ENCODE measurements around the gene ANKRD37. TPM values are rescaled to one million over a fixed set of nuclear protein-coding genes. Genes with fewer than 3 reads are reported as not detected.
A peak's percentile ranks its signal among the peaks of the same experiment; 100 is the strongest.

Gene ANKRD37
- total RNA-seq, 1 donor from 2014 or later = 4.6 TPM

DNA sequence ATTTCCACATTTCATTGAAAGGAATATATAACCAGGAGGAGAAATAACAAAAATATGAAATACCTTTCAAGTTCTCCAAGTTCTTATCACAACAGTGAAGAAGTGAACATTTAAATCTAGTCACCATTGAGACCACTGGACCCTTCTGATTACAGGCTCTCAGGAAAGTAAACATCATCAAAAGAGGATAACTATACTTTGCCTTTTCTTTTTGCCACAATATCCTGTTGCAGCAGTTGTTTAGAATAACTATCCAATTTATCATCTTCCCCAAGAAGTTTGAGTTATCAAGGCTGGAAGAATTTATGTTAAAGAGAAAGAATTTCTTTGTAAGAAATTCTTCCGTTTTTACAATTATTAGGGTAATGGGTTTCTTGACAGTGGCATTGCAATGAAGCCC lies 4.5 kb upstream of the ANKRD37 start:
- Mint-ChIP-seq H3K27ac (ENCODE audit: unreplicated experiment) (no peak overlapping the region), H3K4me1 (ENCODE audit: low read depth, unreplicated experiment) (peaks cover 8% of the 10 kb centered on the region), H3K27me3 (ENCODE audit: unreplicated experiment) (peaks cover 9% of the 10 kb centered on the region), H3K9me3 (ENCODE audit: unreplicated experiment) (peaks cover 7% of the 10 kb centered on the region), H3K4me3 (ENCODE audit: unreplicated experiment) (no peak overlapping the region), H3K36me3 (ENCODE audit: unreplicated experiment) (no peaks in the 10 kb centered on the region)
- DNase-seq = no peak
- TF ChIP-seq, protein P1, sequence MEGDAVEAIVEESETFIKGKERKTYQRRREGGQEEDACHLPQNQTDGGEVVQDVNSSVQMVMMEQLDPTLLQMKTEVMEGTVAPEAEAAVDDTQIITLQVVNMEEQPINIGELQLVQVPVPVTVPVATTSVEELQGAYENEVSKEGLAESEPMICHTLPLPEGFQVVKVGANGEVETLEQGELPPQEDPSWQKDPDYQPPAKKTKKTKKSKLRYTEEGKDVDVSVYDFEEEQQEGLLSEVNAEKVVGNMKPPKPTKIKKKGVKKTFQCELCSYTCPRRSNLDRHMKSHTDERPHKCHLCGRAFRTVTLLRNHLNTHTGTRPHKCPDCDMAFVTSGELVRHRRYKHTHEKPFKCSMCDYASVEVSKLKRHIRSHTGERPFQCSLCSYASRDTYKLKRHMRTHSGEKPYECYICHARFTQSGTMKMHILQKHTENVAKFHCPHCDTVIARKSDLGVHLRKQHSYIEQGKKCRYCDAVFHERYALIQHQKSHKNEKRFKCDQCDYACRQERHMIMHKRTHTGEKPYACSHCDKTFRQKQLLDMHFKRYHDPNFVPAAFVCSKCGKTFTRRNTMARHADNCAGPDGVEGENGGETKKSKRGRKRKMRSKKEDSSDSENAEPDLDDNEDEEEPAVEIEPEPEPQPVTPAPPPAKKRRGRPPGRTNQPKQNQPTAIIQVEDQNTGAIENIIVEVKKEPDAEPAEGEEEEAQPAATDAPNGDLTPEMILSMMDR (IDR thresholded peaks at IDR 0.05; ENCODE audit: partially characterized antibody, unreplicated experiment) = no peak

DNA sequence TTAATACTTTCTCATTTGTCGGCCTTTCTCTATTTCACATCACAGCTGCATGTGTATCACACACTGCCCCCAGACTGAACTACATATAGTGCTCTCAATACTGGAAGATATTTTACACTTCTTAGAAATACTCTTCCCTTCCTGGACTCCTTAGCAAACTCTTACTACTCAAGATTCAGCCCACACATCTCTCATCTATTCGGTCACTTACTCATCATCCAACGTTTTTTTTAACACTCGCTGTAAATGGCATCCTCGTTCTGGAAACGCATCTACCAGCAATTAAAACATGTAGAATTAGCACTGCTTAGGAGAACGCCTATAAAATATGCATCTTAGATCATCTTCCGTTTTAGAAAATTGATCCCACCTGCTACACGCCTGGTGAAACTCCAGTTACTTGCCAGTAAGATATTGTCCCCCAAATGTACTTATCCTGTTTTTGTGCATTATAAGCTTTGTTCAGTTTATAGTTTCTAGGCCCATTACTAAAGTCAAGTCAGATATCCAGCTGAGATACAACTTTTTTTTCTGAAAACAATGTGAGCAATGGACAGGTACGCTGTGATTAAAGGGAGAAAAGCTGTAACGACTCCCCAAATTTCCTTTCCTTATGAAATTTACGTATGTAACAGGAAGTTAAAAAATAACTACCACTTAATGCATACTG lies 1.9 kb upstream of the ANKRD37 start:
- Mint-ChIP-seq H3K36me3 (ENCODE audit: unreplicated experiment) (no peaks in the 10 kb centered on the region), H3K4me3 (ENCODE audit: unreplicated experiment) (peak overlapping the region; percentile 12), H3K27ac (ENCODE audit: unreplicated experiment) (no peak overlapping the region), H3K27me3 (ENCODE audit: unreplicated experiment) (peaks cover 9% of the 10 kb centered on the region), H3K9me3 (ENCODE audit: unreplicated experiment) (peaks cover 7% of the 10 kb centered on the region), H3K4me1 (ENCODE audit: low read depth, unreplicated experiment) (peaks cover 8% of the 10 kb centered on the region)
- no peak for DNase-seq
- TF ChIP-seq, protein P1 (IDR thresholded peaks at IDR 0.05; ENCODE audit: partially characterized antibody, unreplicated experiment) = no peak

DNA sequence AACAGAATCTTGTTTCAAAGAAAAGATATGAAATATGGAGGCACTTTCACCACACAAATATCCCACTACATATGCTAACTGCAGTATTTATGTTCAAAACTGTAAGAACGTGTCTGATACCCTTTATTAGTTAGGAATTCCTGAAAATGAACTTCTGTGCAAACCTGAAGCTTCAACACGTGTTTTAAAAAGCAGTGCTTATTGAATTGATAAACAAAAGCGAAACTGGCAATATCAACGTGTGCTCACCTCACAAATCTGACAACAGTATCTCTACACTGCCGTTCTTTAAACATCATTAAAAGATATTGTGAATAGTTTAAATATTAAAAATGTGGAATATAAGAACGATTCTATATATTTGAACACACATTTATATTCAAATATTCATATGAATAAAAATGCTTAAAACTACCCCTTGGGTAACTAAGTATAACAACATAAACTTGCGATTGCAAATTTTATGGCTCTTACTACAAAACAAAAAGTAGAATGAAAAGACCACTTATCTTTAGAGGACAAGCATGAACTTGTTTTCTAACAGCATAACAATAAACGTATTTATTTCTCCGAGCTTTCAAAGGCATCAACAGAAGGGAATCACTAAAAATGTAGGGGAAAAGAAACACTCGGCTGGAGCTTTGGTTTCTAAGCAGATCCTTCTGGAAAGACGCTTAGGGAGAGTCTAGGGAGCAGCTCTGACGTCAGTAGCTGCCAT lies 1.2 kb upstream of the ANKRD37 start, which contains the start of gene LRP2BP:
TSS of gene LRP2BP (minus strand) at position 687 of the 718 bp plus-strand sequence. CDS start 17,738 bp downstream, outside the sequence.
- DNase-seq = no peak
- peak within 1 kb of the TSS; percentile 85 for H3K27ac Mint-ChIP-seq (ENCODE audit: unreplicated experiment)
- H3K27me3 Mint-ChIP-seq (ENCODE audit: unreplicated experiment) = peaks cover 9% of the 10 kb centered on the region
- H3K36me3 Mint-ChIP-seq (ENCODE audit: unreplicated experiment) = no peaks in the 10 kb centered on the region
- peaks cover 7% of the 10 kb centered on the region for H3K9me3 Mint-ChIP-seq (ENCODE audit: unreplicated experiment)
- peak within 1 kb of the TSS; percentile 88 for H3K4me3 Mint-ChIP-seq (ENCODE audit: unreplicated experiment)
- H3K4me1 Mint-ChIP-seq (ENCODE audit: low read depth, unreplicated experiment) = peaks cover 8% of the 10 kb centered on the region
- TF ChIP-seq, protein P1 (IDR thresholded peaks at IDR 0.05; ENCODE audit: partially characterized antibody, unreplicated experiment) = no peak

DNA sequence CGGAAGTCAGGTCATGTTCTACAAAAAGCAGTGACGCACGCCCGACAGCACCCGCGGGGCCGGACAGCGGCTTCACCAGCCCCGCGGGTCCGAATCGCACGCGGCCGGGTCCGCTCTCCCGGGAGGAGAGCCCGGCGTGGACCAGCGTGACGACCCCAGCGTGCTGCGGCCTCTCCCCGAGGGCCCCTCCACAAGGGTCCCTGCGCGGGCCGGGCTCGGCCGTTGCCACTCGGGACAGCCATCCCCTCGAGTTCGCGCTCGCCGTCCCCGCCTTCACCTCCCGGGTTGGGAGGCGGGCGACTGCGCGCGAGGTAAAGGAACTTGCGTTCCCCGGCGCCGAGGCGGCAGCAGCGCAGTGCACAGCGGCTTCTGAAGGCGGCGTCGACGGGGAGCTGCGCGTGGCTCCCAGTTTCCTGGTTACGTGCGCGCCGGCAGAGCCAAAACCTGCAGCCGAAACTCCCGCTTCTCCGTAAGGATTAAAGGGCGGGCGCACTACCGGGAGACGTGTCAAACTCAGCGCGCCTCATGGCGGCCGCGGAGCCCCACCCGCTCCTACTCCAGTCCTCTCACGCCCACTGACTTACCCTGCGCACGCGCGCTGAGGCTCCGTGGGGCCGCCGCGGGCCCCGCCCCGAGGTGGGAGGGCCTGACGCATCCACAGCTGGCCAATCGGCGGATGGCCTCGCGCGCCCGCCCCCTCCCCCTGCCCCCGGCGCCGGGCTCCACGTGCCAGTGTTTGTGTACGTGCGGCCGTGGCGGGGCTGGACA lies 501 bp upstream of the ANKRD37 start:
- peaks cover 9% of the 10 kb centered on the region for H3K27me3 Mint-ChIP-seq (ENCODE audit: unreplicated experiment)
- H3K27ac Mint-ChIP-seq (ENCODE audit: unreplicated experiment) = peak overlapping the region; percentile 85
- H3K9me3 Mint-ChIP-seq (ENCODE audit: unreplicated experiment) = peaks cover 7% of the 10 kb centered on the region
- no peaks in the 10 kb centered on the region for H3K36me3 Mint-ChIP-seq (ENCODE audit: unreplicated experiment)
- H3K4me1 Mint-ChIP-seq (ENCODE audit: low read depth, unreplicated experiment) = peaks cover 8% of the 10 kb centered on the region
- DNase-seq = peak; percentile 95
- TF ChIP-seq, protein P1 (IDR thresholded peaks at IDR 0.05; ENCODE audit: partially characterized antibody, unreplicated experiment) = no peak
- peak overlapping the region; percentile 88 for H3K4me3 Mint-ChIP-seq (ENCODE audit: unreplicated experiment)
